HepG2 (cell line): Measurements from ENCODE around the gene BTF3L4. TPM values are rescaled to one million over a fixed set of nuclear protein-coding genes. Genes with fewer than 3 reads are reported as not detected.

Experiments
- ARNTL ChIP-seq: sonication (generic); formaldehyde crosslinking; IDR thresholded peaks from 2 replicates; pipeline ENCODE4 v1.4.0; 2020; ENCODE audit warnings: mild to moderate bottlenecking, missing genetic modification reagents
- CEBPG ChIP-seq: IDR thresholded peaks from 2 replicates; pipeline ENCODE4 v1.6.1; 2016
- CREB1 ChIP-seq, 2 experiments: fragments of 450-650 bp in 1 of 2; IDR thresholded peaks; 2 replicates each; pipeline ENCODE4 v1.6.1; 2016 to 2017; ENCODE audit warnings: control low read depth in 1 of 2, mild to moderate bottlenecking in 1 of 2, missing compliant biosample characterization in 1 of 2, missing genetic modification characterization in 1 of 2
- ETV5 ChIP-seq: IDR thresholded peaks from 2 replicates; pipeline ENCODE4 v1.6.1; 2018; ENCODE audit warnings: missing biosample characterization, missing genetic modification reagents, inconsistent platforms, borderline replicate concordance
- GABPA ChIP-seq, 2 experiments: IDR thresholded peaks; 2 replicates each; pipeline ENCODE4 v1.6.1; 2011 to 2016; ENCODE audit warnings: low read depth in 2 of 2, low read length in 1 of 2, missing biosample characterization in 1 of 2, missing genetic modification characterization in 1 of 2
- HNRNPH1 ChIP-seq: fragments of 200-400 bp; formaldehyde crosslinking; optimal IDR thresholded peaks from 2 replicates; pipeline ENCODE3; 2017; ENCODE audit warnings: mild to moderate bottlenecking, low read depth, low read length
- KLF16 ChIP-seq, 2 experiments: sonication (generic) in 1 of 2; formaldehyde crosslinking in 1 of 2; IDR thresholded peaks; 2 replicates each; pipeline versions ENCODE4 v1.6.1 to v1.8.0; 2016 to 2023; ENCODE audit warnings: missing genetic modification reagents in 2 of 2, missing compliant biosample characterization in 1 of 2
- RAD51 ChIP-seq: fragments of 450-650 bp; IDR thresholded peaks from 2 replicates; pipeline ENCODE4 v1.6.1; 2016; ENCODE audit warnings: borderline replicate concordance
- SP1 ChIP-seq, 2 experiments: fragments of 450-650 bp in 1 of 2; sonication (generic) in 1 of 2; formaldehyde crosslinking in 1 of 2; IDR thresholded peaks; 2 replicates each; pipeline versions ENCODE4 v1.4.0 to v1.6.1; 2016 to 2020; ENCODE audit warnings: missing genetic modification reagents in 1 of 2
- SP5 ChIP-seq: IDR thresholded peaks from 2 replicates; pipeline ENCODE4 v1.6.1; 2016; ENCODE audit warnings: low read depth, borderline replicate concordance
- TCF12 ChIP-seq, 2 experiments: fragments of 450-650 bp in 1 of 2; sonication (generic) in 1 of 2; formaldehyde crosslinking in 1 of 2; IDR thresholded peaks; 2 replicates each; pipeline versions ENCODE4 v1.6.1 to v1.8.0; 2017 to 2022; ENCODE audit warnings: antibody characterized with exemption in 1 of 2, mild to moderate bottlenecking in 1 of 2, missing genetic modification reagents in 1 of 2, moderate library complexity in 1 of 2
- TCF7L2 ChIP-seq: IDR thresholded peaks from 2 replicates; pipeline ENCODE4 v1.6.1; 2011; ENCODE audit warnings: mild to moderate bottlenecking, low read depth, low read length, moderate library complexity
- XRCC5 ChIP-seq: fragments of 200-400 bp; formaldehyde crosslinking; optimal IDR thresholded peaks from 2 replicates; pipeline ENCODE3; 2017; ENCODE audit warnings: mild to moderate bottlenecking, low read length
- ZMYM2 ChIP-seq: sonication (generic); formaldehyde crosslinking; IDR thresholded peaks from 2 replicates; pipeline ENCODE4 v1.8.0; 2022; ENCODE audit warnings: mild to moderate bottlenecking, missing genetic modification reagents
- ZNF136 ChIP-seq: sonication (generic); formaldehyde crosslinking; IDR thresholded peaks from 2 replicates; pipeline ENCODE4 v1.8.1; 2022; ENCODE audit warnings: low read depth, mild to moderate bottlenecking, moderate library complexity, missing genetic modification reagents
- ZNF431 ChIP-seq: sonication (generic); formaldehyde crosslinking; IDR thresholded peaks from 2 replicates; pipeline ENCODE4 v1.9.0; 2022; ENCODE audit warnings: missing genetic modification reagents, low read depth, mild to moderate bottlenecking, borderline replicate concordance
- ZNF652 ChIP-seq: IDR thresholded peaks from 2 replicates; pipeline ENCODE4 v1.6.1; 2016; ENCODE audit warnings: low read depth, borderline replicate concordance
- ZNF724P ChIP-seq: sonication (generic); formaldehyde crosslinking; IDR thresholded peaks from 2 replicates; pipeline ENCODE4 v1.8.0; 2022; ENCODE audit warnings: missing genetic modification reagents, borderline replicate concordance
- polyA plus RNA-seq, 8 experiments: library from polyadenylated mRNA; depleted of rRNA in 3 of 8; stranded (reverse) in 7 of 8; unstranded in 1 of 8; fragments of >200 nt; fragmentation: Illumina TruSeq in 4 of 8; extraction: Trizol in 4 of 8; gene quantifications; 2 replicates each; pipeline versions ENCODE4 v1.2.1 to v1.2.3, GENCODE V29; 2011 to 2016; ENCODE audit warnings: low read depth in 4 of 8, missing spikeins in 1 of 8, mixed read lengths in 1 of 8; ENCODE audit not compliant: insufficient read depth in 1 of 8
- total RNA-seq, 5 experiments: library from RNA; depleted of rRNA; stranded (reverse); fragments of >200 nt; fragmentation: Illumina TruSeq; extraction: Trizol; gene quantifications; 2 replicates each; pipeline ENCODE4 v1.2.3, GENCODE V29; 2016; ENCODE audit warnings: low read depth in 1 of 5
- TF ChIP-seq, protein P1 (sequence below): sonication (generic); formaldehyde crosslinking; IDR thresholded peaks from 2 replicates; pipeline ENCODE4 v1.8.0; 2022; ENCODE audit warnings: mild to moderate bottlenecking, missing genetic modification reagents, borderline replicate concordance
- TF ChIP-seq, protein P2 (sequence below): sonication (generic); formaldehyde crosslinking; IDR thresholded peaks from 2 replicates; pipeline ENCODE4 v1.4.0; 2020; ENCODE audit warnings: mild to moderate bottlenecking, missing genetic modification reagents
- TF ChIP-seq, protein P3 (sequence below): sonication (generic); formaldehyde crosslinking; IDR thresholded peaks from 2 replicates; pipeline ENCODE4 v1.5.0; 2020; ENCODE audit warnings: mild to moderate bottlenecking, missing genetic modification reagents
- TF ChIP-seq, protein P4 (sequence below): sonication (generic); formaldehyde crosslinking; IDR thresholded peaks from 2 replicates; pipeline ENCODE4 v1.8.1; 2023; ENCODE audit warnings: mild to moderate bottlenecking, inconsistent platforms, moderate library complexity, missing genetic modification reagents, borderline replicate concordance
- TF ChIP-seq, protein P5 (sequence below): IDR thresholded peaks from 2 replicates; pipeline ENCODE4 v1.6.1; 2016; ENCODE audit warnings: low read depth, borderline replicate concordance

BTF3L4 gene
- total and polyA plus RNA-seq, 2 of the 13 experiments (the other 11 are each of a cell fraction or from before 2014, with no cell fraction given), result 59.0 to 74.3 TPM

DNA sequence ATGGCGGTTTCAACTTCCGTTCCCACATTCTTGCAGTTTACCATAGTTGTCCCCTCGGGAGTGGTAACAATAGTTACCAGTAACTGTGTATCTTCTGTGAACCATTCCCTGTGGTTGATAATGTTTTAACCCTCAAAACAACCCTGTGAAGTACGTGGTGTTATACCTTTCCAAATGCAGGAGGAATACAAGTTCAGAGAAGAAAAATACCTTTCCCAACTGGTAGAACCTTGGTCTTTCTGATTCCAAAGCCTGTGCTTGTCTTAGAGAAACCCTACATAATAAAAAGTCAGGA, 789 bp downstream of the BTF3L4 start (continued):
- TF ChIP-seq TCF7L2 (no peak), ZNF724P (0 out of 2 replicates have a peak, but pooled peaks have one; percentile 5), SP5 (no peak), GABPA (IDR thresholded peaks at IDR 0.05; ENCODE audit: low read depth, low read length) (no peak), GABPA (CRISPR knock-in tag; IDR thresholded peaks at IDR 0.05; ENCODE audit: low read depth) (peak; percentile 54; the same call in 1 of the 2 replicates), ZNF652 (CRISPR knock-in tag) (peak; percentile 57; the same call in 1 of the 2 replicates), ZNF431 (no peak), HNRNPH1 (no peak), XRCC5 (no peak), TCF12 (IDR thresholded peaks at IDR 0.05) (no peak), TCF12 (CRISPR knock-in tag; IDR thresholded peaks at IDR 0.05) (no peak), ZNF136 (CRISPR knock-in tag) (no peak), ARNTL (CRISPR knock-in tag) (no peak), SP1 (IDR thresholded peaks at IDR 0.05) (no peak), SP1 (CRISPR knock-in tag; IDR thresholded peaks at IDR 0.05) (no peak), KLF16 (CRISPR knock-in tag; IDR thresholded peaks at IDR 0.05) (no peak; a peak in 1 of 4 replicates), ZMYM2 (0 out of 2 replicates have a peak, but pooled peaks have one; percentile 5), CEBPG (CRISPR knock-in tag) (peak; percentile 20; the same call in 1 of the 2 replicates), ETV5 (CRISPR knock-in tag) (peak; percentile 40; the same call in 1 of the 2 replicates), CREB1 (IDR thresholded peaks at IDR 0.05) (no peak), CREB1 (CRISPR knock-in tag; IDR thresholded peaks at IDR 0.05) (0 out of 2 replicates have a peak, but pooled peaks have one; percentile 15), RAD51 (no peak)
- TF ChIP-seq, protein P1, sequence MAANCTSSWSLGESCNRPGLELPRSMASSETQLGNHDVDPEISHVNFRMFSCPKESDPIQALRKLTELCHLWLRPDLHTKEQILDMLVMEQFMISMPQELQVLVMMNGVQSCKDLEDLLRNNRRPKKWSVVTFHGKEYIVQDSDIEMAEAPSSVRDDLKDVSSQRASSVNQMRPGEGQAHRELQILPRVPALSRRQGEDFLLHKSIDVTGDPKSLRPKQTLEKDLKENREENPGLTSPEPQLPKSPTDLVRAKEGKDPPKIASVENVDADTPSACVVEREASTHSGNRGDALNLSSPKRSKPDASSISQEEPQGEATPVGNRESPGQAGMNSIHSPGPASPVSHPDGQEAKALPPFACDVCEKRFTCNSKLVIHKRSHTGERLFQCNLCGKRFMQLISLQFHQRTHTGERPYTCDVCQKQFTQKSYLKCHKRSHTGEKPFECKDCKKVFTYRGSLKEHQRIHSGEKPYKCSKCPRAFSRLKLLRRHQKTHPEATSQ, result no peak
- TF ChIP-seq, protein P2, sequence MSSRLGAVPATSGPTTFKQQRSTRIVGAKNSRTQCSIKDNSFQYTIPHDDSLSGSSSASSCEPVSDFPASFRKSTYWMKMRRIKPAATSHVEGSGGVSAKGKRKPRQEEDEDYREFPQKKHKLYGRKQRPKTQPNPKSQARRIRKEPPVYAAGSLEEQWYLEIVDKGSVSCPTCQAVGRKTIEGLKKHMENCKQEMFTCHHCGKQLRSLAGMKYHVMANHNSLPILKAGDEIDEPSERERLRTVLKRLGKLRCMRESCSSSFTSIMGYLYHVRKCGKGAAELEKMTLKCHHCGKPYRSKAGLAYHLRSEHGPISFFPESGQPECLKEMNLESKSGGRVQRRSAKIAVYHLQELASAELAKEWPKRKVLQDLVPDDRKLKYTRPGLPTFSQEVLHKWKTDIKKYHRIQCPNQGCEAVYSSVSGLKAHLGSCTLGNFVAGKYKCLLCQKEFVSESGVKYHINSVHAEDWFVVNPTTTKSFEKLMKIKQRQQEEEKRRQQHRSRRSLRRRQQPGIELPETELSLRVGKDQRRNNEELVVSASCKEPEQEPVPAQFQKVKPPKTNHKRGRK (CRISPR knock-in tag), result no peak
- TF ChIP-seq, protein P3, sequence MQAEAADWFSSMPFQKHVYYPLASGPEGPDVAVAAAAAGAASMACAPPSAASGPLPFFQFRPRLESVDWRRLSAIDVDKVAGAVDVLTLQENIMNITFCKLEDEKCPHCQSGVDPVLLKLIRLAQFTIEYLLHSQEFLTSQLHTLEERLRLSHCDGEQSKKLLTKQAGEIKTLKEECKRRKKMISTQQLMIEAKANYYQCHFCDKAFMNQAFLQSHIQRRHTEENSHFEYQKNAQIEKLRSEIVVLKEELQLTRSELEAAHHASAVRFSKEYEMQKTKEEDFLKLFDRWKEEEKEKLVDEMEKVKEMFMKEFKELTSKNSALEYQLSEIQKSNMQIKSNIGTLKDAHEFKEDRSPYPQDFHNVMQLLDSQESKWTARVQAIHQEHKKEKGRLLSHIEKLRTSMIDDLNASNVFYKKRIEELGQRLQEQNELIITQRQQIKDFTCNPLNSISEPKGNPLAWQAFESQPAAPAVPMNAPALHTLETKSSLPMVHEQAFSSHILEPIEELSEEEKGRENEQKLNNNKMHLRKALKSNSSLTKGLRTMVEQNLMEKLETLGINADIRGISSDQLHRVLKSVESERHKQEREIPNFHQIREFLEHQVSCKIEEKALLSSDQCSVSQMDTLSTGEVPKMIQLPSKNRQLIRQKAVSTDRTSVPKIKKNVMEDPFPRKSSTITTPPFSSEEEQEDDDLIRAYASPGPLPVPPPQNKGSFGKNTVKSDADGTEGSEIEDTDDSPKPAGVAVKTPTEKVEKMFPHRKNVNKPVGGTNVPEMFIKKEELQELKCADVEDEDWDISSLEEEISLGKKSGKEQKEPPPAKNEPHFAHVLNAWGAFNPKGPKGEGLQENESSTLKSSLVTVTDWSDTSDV, result no peak
- TF ChIP-seq, protein P4, sequence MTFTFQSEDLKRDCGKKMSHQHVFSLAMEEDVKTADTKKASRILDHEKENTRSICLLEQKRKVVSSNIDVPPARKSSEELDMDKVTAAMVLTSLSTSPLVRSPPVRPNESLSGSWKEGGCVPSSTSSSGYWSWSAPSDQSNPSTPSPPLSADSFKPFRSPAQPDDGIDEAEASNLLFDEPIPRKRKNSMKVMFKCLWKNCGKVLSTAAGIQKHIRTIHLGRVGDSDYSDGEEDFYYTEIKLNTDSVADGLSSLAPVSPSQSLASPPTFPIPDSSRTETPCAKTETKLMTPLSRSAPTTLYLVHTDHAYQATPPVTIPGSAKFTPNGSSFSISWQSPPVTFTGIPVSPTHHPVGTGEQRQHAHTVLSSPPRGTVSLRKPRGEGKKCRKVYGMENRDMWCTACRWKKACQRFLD, result no peak
- TF ChIP-seq, protein P5, sequence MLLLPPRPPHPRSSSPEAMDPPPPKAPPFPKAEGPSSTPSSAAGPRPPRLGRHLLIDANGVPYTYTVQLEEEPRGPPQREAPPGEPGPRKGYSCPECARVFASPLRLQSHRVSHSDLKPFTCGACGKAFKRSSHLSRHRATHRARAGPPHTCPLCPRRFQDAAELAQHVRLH (CRISPR knock-in tag), result no peak
